ENCODE measurements around the gene ANTXR2. TPM values are rescaled to one million over a fixed set of nuclear protein-coding genes. Genes with fewer than 3 reads are reported as not detected.
"Not testable (repeated sequence)": the region's sequence is repeated elsewhere in the genome, so short reads cannot be mapped to it uniquely, and the experiment has no call there.

Gene ANTXR2
- polyA plus RNA-seq, 4 donors: 60.7 to 99.7 (median 80.8) TPM

- DNase-seq (ENCODE audit: low read depth in 4 of 4, low spot score in 3 of 4): no peak
Measured at GRCh38 chr4:80029364-80029763, 43.7 kb downstream of the ANTXR2 start.

- no peak for DNase-seq (ENCODE audit: low read depth in 4 of 4, low spot score in 3 of 4)
Measured at GRCh38 chr4:80027611-80028010, 45.4 kb downstream of the ANTXR2 start.

- DNase-seq (ENCODE audit: low read depth in 4 of 4, low spot score in 3 of 4): no peak
Measured at GRCh38 chr4:80026100-80026499, 46.9 kb downstream of the ANTXR2 start.

- DNase-seq (ENCODE audit: low read depth in 4 of 4, low spot score in 3 of 4): no peak
Measured at GRCh38 chr4:80024335-80024734, 48.7 kb downstream of the ANTXR2 start.

- DNase-seq (ENCODE audit: low read depth in 4 of 4, low spot score in 3 of 4): no peak
Measured at GRCh38 chr4:80022282-80022681, 50.7 kb downstream of the ANTXR2 start.

- no peak for DNase-seq (ENCODE audit: low read depth in 4 of 4, low spot score in 3 of 4)
Measured at GRCh38 chr4:80017125-80017854, 55.7 kb downstream of the ANTXR2 start.

- no peak for DNase-seq (ENCODE audit: low read depth in 4 of 4, low spot score in 3 of 4)
Measured at GRCh38 chr4:80016506-80016905, 56.5 kb downstream of the ANTXR2 start.

GRCh38 chr4:80015407-80016189, 57.4 kb downstream of the ANTXR2 start:
- DNase-seq (ENCODE audit: low read depth in 4 of 4, low spot score in 3 of 4): no peak

GRCh38 chr4:80014531-80014930, 58.5 kb downstream of the ANTXR2 start:
- no peak for DNase-seq (ENCODE audit: low read depth in 4 of 4, low spot score in 3 of 4)

- DNase-seq (ENCODE audit: low read depth in 4 of 4, low spot score in 3 of 4): no peak
Measured at GRCh38 chr4:80012291-80012690, 60.7 kb downstream of the ANTXR2 start.

- DNase-seq (ENCODE audit: low read depth in 4 of 4, low spot score in 3 of 4): no peak
Measured at GRCh38 chr4:80011636-80012236, 61.3 kb downstream of the ANTXR2 start.

GRCh38 chr4:80010316-80010715, 62.7 kb downstream of the ANTXR2 start:
- no peak for DNase-seq (ENCODE audit: low read depth in 4 of 4, low spot score in 3 of 4)

GRCh38 chr4:80009806-80010205, 63.2 kb downstream of the ANTXR2 start:
- no peak for DNase-seq (ENCODE audit: low read depth in 4 of 4, low spot score in 3 of 4)

GRCh38 chr4:80008971-80009370, 64.1 kb downstream of the ANTXR2 start:
- DNase-seq (ENCODE audit: low read depth in 4 of 4, low spot score in 3 of 4): no peak

GRCh38 chr4:80008351-80008750, 64.7 kb downstream of the ANTXR2 start:
- DNase-seq (ENCODE audit: low read depth in 4 of 4, low spot score in 3 of 4): no peak

GRCh38 chr4:80007745-80008149, 65.3 kb downstream of the ANTXR2 start:
- DNase-seq (ENCODE audit: low read depth in 4 of 4, low spot score in 3 of 4): no peak

GRCh38 chr4:80006935-80007744, 65.9 kb downstream of the ANTXR2 start:
- DNase-seq (ENCODE audit: low read depth in 4 of 4, low spot score in 3 of 4): no peak

- no peak for DNase-seq (ENCODE audit: low read depth in 4 of 4, low spot score in 3 of 4)
Measured at GRCh38 chr4:80005863-80006262, 67.2 kb downstream of the ANTXR2 start.

- no peak for DNase-seq (ENCODE audit: low read depth in 4 of 4, low spot score in 3 of 4)
Measured at GRCh38 chr4:80004319-80004718, 68.7 kb downstream of the ANTXR2 start.

GRCh38 chr4:80002559-80002958, 70.5 kb downstream of the ANTXR2 start:
- not testable (repeated sequence) for DNase-seq (ENCODE audit: low read depth in 4 of 4, low spot score in 3 of 4)

GRCh38 chr4:79999048-79999447, 74.0 kb downstream of the ANTXR2 start:
- DNase-seq (ENCODE audit: low read depth in 4 of 4, low spot score in 3 of 4): not testable (repeated sequence)

Data from right renal pelvis (tissue), 4 donors.